ENCODE results near the gene PLEKHA7.

GRCh38 chr11:16933756-16934603, 80.2 kb downstream of the PLEKHA7 start:
- TF ChIP-seq CTCF (conservative IDR thresholded peaks at IDR 0.05; ENCODE audit: low read length) = no peak
- no peak for TF ChIP-seq EZH2phosphoT487 (IDR thresholded peaks at IDR 0.05; ENCODE audit: borderline replicate concordance, low read depth, low read length)
